Activated CD4-positive, CD25-positive, alpha-beta regulatory T cell (primary cell): Measurements from ENCODE around the gene TLN1.

ENCODE experiments used
- DNase-seq, 4 experiments: peaks; one replicate each; lab custom pipeline; 2025; lab: John Stamatoyannopoulos, UW

The TLN1 gene

GRCh38 chr9:35684921-35685320, 47.1 kb downstream of the TLN1 start:
- no peak for DNase-seq

GRCh38 chr9:35683323-35683722, 48.7 kb downstream of the TLN1 start:
- no peak for DNase-seq

GRCh38 chr9:35682520-35683315, 49.3 kb downstream of the TLN1 start:
- DNase-seq, result no peak

- no peak for DNase-seq
These were observed 49.9 kb downstream of the TLN1 start for GRCh38 chr9:35682051-35682450.

GRCh38 chr9:35681341-35682002, 50.5 kb downstream of the TLN1 start:
- no peak for DNase-seq

- DNase-seq, result no peak
These were observed 51.5 kb downstream of the TLN1 start for GRCh38 chr9:35680331-35681105.

GRCh38 chr9:35679766-35680330, 52.1 kb downstream of the TLN1 start:
- DNase-seq, result no peak

- DNase-seq, result no peak
These were observed 52.9 kb downstream of the TLN1 start for GRCh38 chr9:35679091-35679490.

- DNase-seq, result no peak
These were observed 56.1 kb downstream of the TLN1 start for GRCh38 chr9:35675732-35676392.

- DNase-seq, result no peak
These were observed 56.8 kb downstream of the TLN1 start for GRCh38 chr9:35675204-35675603.

- no peak for DNase-seq
These were observed 58.0 kb downstream of the TLN1 start for GRCh38 chr9:35674025-35674361.

- no peak for DNase-seq
These were observed 58.6 kb downstream of the TLN1 start, which contains the start of gene CA9 for GRCh38 chr9:35673132-35674024. Gene CA9, plus strand, starts transcription at chr9:35673928. Its CDS starts 32 bp downstream, at chr9:35673960.

- DNase-seq, result no peak
These were observed 62.5 kb downstream of the TLN1 start for GRCh38 chr9:35669331-35670145.

GRCh38 chr9:35667939-35668338, 64.1 kb downstream of the TLN1 start:
- no peak for DNase-seq

- DNase-seq, result no peak
These were observed 65.4 kb downstream of the TLN1 start for GRCh38 chr9:35666549-35666948.

GRCh38 chr9:35666045-35666444, 66.0 kb downstream of the TLN1 start:
- no peak for DNase-seq

GRCh38 chr9:35665471-35665818, 66.5 kb downstream of the TLN1 start:
- DNase-seq, result no peak

- DNase-seq, result peak; percentile 20 to 55 (median 37)
These were observed 67.2 kb downstream of the TLN1 start, which contains the start of gene ARHGEF39 for GRCh38 chr9:35664531-35665470. Gene ARHGEF39, minus strand, starts transcription at chr9:35665195. Its CDS starts 26 bp downstream, at chr9:35665169.

- DNase-seq, result no peak
These were observed 69.6 kb downstream of the TLN1 start for GRCh38 chr9:35662437-35662836.
